ENCODE results near the gene ZBTB7C.

ZBTB7C gene

GRCh38 chr18:48326901-48327675 is 82.1 kb downstream of the ZBTB7C start:
- DNase-seq (ENCODE audit: low read depth in 2 of 2): no peak

GRCh38 chr18:48325115-48325665 is 84.0 kb downstream of the ZBTB7C start:
- no peak for DNase-seq (ENCODE audit: low read depth in 2 of 2)

- no peak for DNase-seq (ENCODE audit: low read depth in 2 of 2)
Observed at GRCh38 chr18:48324651-48325050, 84.5 kb downstream of the ZBTB7C start.

- DNase-seq (ENCODE audit: low read depth in 2 of 2): no peak
Observed at GRCh38 chr18:48323151-48323550, 86.0 kb downstream of the ZBTB7C start.

GRCh38 chr18:48321536-48321935 is 87.6 kb downstream of the ZBTB7C start:
- no peak for DNase-seq (ENCODE audit: low read depth in 2 of 2)

- no peak for DNase-seq (ENCODE audit: low read depth in 2 of 2)
Observed at GRCh38 chr18:48321121-48321520, 88.1 kb downstream of the ZBTB7C start.

GRCh38 chr18:48320639-48320945 is 88.6 kb downstream of the ZBTB7C start:
- no peak for DNase-seq (ENCODE audit: low read depth in 2 of 2)

GRCh38 chr18:48319801-48320638 is 89.2 kb downstream of the ZBTB7C start:
- DNase-seq (ENCODE audit: low read depth in 2 of 2): no peak

- no peak for DNase-seq (ENCODE audit: low read depth in 2 of 2)
Observed at GRCh38 chr18:48318436-48318835, 90.7 kb downstream of the ZBTB7C start.

GRCh38 chr18:48317781-48318381 is 91.3 kb downstream of the ZBTB7C start:
- DNase-seq (ENCODE audit: low read depth in 2 of 2): no peak

GRCh38 chr18:48316177-48316576 is 93.0 kb downstream of the ZBTB7C start:
- DNase-seq (ENCODE audit: low read depth in 2 of 2): no peak

GRCh38 chr18:48314690-48315089 is 94.5 kb downstream of the ZBTB7C start:
- DNase-seq (ENCODE audit: low read depth in 2 of 2): no peak

- no peak for DNase-seq (ENCODE audit: low read depth in 2 of 2)
Observed at GRCh38 chr18:48313792-48314191, 95.4 kb downstream of the ZBTB7C start.

GRCh38 chr18:48312066-48312465 is 97.1 kb downstream of the ZBTB7C start:
- DNase-seq (ENCODE audit: low read depth in 2 of 2): no peak

GRCh38 chr18:48310999-48311398 is 98.2 kb downstream of the ZBTB7C start:
- DNase-seq (ENCODE audit: low read depth in 2 of 2): no peak

GRCh38 chr18:48310353-48310752 is 98.8 kb downstream of the ZBTB7C start:
- no peak for DNase-seq (ENCODE audit: low read depth in 2 of 2)

GRCh38 chr18:48308755-48309575 is 100.2 kb downstream of the ZBTB7C start:
- no peak for DNase-seq (ENCODE audit: low read depth in 2 of 2)

- DNase-seq (ENCODE audit: low read depth in 2 of 2): no peak
Observed at GRCh38 chr18:48308027-48308635, 101.1 kb downstream of the ZBTB7C start.

GRCh38 chr18:48306838-48307237 is 102.3 kb downstream of the ZBTB7C start:
- DNase-seq (ENCODE audit: low read depth in 2 of 2): no peak

- DNase-seq (ENCODE audit: low read depth in 2 of 2): no peak
Observed at GRCh38 chr18:48304906-48305693, 104.1 kb downstream of the ZBTB7C start.
